Naive thymus-derived CD4-positive, alpha-beta T cell (primary cell): Measurements from ENCODE around the gene TOR4A. TPM values are rescaled to one million over a fixed set of nuclear protein-coding genes. Genes with fewer than 3 reads are reported as not detected.
"Not testable (repeated sequence)": the region's sequence is repeated elsewhere in the genome, so short reads cannot be mapped to it uniquely, and the experiment has no call there.

Experiments used
- ATAC-seq: fragments of 150-1000 bp; cut with Tn5 transposase; 2 replicates; pipeline ENCODE4 v1.10.0; 2021; ENCODE audit warnings: mild to moderate bottlenecking, moderate library complexity
- CTCF ChIA-PET: fragments of 350-600 bp; sonication (Branson Sonifier 250); formaldehyde crosslinking; loops from one replicate; lab custom pipeline; 2021; ENCODE audit warnings: antibody characterized with exemption; lab: Charles Lee
- POLR2A ChIA-PET: fragments of 350-600 bp; sonication (Branson Sonifier 250); formaldehyde crosslinking; loops from one replicate; lab custom pipeline; 2021; ENCODE audit warnings: antibody characterized with exemption, inconsistent platforms; lab: Charles Lee
- DNase-seq, 9 donors: peaks; one replicate each; pipeline versions ENCODE4 v3.0.0 to v3.0.0-alpha.2; 2020 to 2022; ENCODE audit warnings: mixed read lengths in 1 of 9
- H3K27ac ChIP-seq: one replicate; pipeline ENCODE4 v1.7.0; 2013; ENCODE audit warnings: mild to moderate bottlenecking, low read depth, low read length, moderate library complexity
- H3K27me3 ChIP-seq, 2 donors: one replicate each; pipeline ENCODE4 v1.7.0; 2013; ENCODE audit warnings: low read length in 2 of 2, mild to moderate bottlenecking in 2 of 2, moderate library complexity in 2 of 2; ENCODE audit not compliant: control insufficient read depth in 2 of 2, insufficient read depth in 2 of 2
- H3K36me3 ChIP-seq, 3 experiments: 1 replicate in 2 of 3; 2 replicates in 1 of 3; pipeline ENCODE4 v1.7.0; 2013; ENCODE audit warnings: low read length in 3 of 3, mild to moderate bottlenecking in 3 of 3, moderate library complexity in 1 of 3; ENCODE audit not compliant: insufficient read depth in 3 of 3, control insufficient read depth in 2 of 3
- H3K4me1 ChIP-seq, 2 donors: one replicate each; pipeline ENCODE4 v1.7.0; 2013; ENCODE audit warnings: low read length in 2 of 2, mild to moderate bottlenecking in 2 of 2, moderate library complexity in 1 of 2; ENCODE audit not compliant: control insufficient read depth in 2 of 2, insufficient read depth in 2 of 2
- H3K4me3 ChIP-seq: 2 replicates; pipeline ENCODE4 v1.7.0; 2013; ENCODE audit warnings: mild to moderate bottlenecking, low read length
- H3K9me3 ChIP-seq, 3 experiments: 1 replicate in 2 of 3; 2 replicates in 1 of 3; pipeline ENCODE4 v1.7.0; 2013; ENCODE audit warnings: low read length in 3 of 3; ENCODE audit not compliant: control insufficient read depth in 2 of 3
- H3K27ac Mint-ChIP-seq, 9 donors: one replicate each; pipeline ENCODE4 v1.8.0; 2020 to 2022; ENCODE audit warnings: mixed read lengths in 9 of 9, mild to moderate bottlenecking in 8 of 9, moderate library complexity in 5 of 9, inconsistent platforms in 2 of 9
- H3K27me3 Mint-ChIP-seq, 5 donors: one replicate each; pipeline ENCODE4 v1.8.0; 2021 to 2022; ENCODE audit warnings: mixed read lengths in 5 of 5, mild to moderate bottlenecking in 1 of 5
- H3K36me3 Mint-ChIP-seq, 5 donors: one replicate each; pipeline ENCODE4 v1.8.0; 2020 to 2022; ENCODE audit warnings: mixed read lengths in 5 of 5, mild to moderate bottlenecking in 3 of 5, inconsistent platforms in 1 of 5
- H3K4me1 Mint-ChIP-seq, 7 donors: one replicate each; pipeline ENCODE4 v1.8.0; 2020 to 2022; ENCODE audit warnings: mixed read lengths in 7 of 7, mild to moderate bottlenecking in 3 of 7, inconsistent platforms in 1 of 7
- H3K4me3 Mint-ChIP-seq, 10 donors: one replicate each; pipeline ENCODE4 v1.8.0; 2020 to 2022; ENCODE audit warnings: mild to moderate bottlenecking in 10 of 10, mixed read lengths in 10 of 10, moderate library complexity in 6 of 10, inconsistent platforms in 2 of 10
- H3K9me3 Mint-ChIP-seq, 11 donors: one replicate each; pipeline ENCODE4 v1.8.0; 2020 to 2022; ENCODE audit warnings: mixed read lengths in 11 of 11, mild to moderate bottlenecking in 4 of 11, inconsistent platforms in 1 of 11, moderate library complexity in 1 of 11
- intact Hi-C, 2 donors: fragments of 100-400 bp; cut with micrococcal nuclease; formaldehyde crosslinking; loops; one replicate each; pipeline ENCODE4 v1.15.1; 2023
- polyA plus RNA-seq, 2 donors: library from polyadenylated mRNA; unstranded; fragments of 300-500 nt; fragmentation: Illumina TruSeq; gene quantifications; one replicate each; pipeline ENCODE4 v1.2.3, GENCODE V29; 2021
- total RNA-seq, 6 experiments: library from RNA in 5 of 6; stranded (reverse) in 5 of 6; gene quantifications; 1 replicate in 5 of 6; 2 replicates in 1 of 6; pipeline ENCODE4 v1.2.3 and lab custom pipeline; 2021 to 2026

TOR4A gene
- total and polyA plus RNA-seq, 7 experiments from 2014 or later = 0.07 to 16.6 (median 1.7) TPM; not detected in 1

- ChIA-PET CTCF (interaction anchor here (0.6 to 1.3 kb wide), 4 partner anchors 13 to 203 kb away, joined by 3 to 5 read pairs (median 4); no protein-coding TSS in a partner anchor), POLR2A (interaction anchor here (0.8 to 10.7 kb wide), 23 partner anchors 12 to 708 kb away, joined by 3 to 168 read pairs (median 4); partner anchors contain the start of genes ANAPC2, CYSRT1, DPP7 and MAN1B1)
- ATAC-seq (peak; percentile 23), DNase-seq (peak in 4 of 9 donors; percentile 29 to 80 (median 54))
- intact Hi-C loops = loop anchor here (1.0 to 5.0 kb wide), 16 partner anchors 14 to 829 kb away; partner anchors contain the start of genes ANAPC2 (in 2 of the 2), MAN1B1 (in 2 of the 2), NDOR1 (in 2 of the 2) and NELFB (in 2 of the 2)
- H3K36me3 Mint-ChIP-seq = peaks cover 0 to 14% (median 4%) of the 10 kb centered on the region in 5 donors
- peaks cover 12 to 35% (median 21%) of the 10 kb centered on the region in 7 donors for H3K4me1 Mint-ChIP-seq
- Histone ChIP-seq H3K36me3 (peaks cover 0 to 19% (median 9%) of the 10 kb centered on the region in 3 experiments), H3K27me3 (no peaks in the 10 kb centered on the region), H3K4me3 (peak overlapping the region; percentile 57), H3K9me3 (no peaks in the 10 kb centered on the region), H3K27ac (peak overlapping the region; percentile 63), H3K4me1 (peaks cover 15 to 16% of the 10 kb centered on the region in 2 donors)
- peaks cover 0 to 9% (median 0%) of the 10 kb centered on the region in 11 donors for H3K9me3 Mint-ChIP-seq
- peak overlapping the region; percentile 83 to 94 (median 86) for H3K4me3 Mint-ChIP-seq
- H3K27ac Mint-ChIP-seq = peak overlapping the region in 8 of 9 donors; percentile 12 to 94 (median 82)
- H3K27me3 Mint-ChIP-seq = peaks cover 0 to 4% (median 0%) of the 10 kb centered on the region in 5 donors
These were observed 35.8 kb upstream of the TOR4A start for GRCh38 chr9:137241490-137242268.

- Mint-ChIP-seq H3K4me1 (peaks cover 12 to 35% (median 21%) of the 10 kb centered on the region in 7 donors), H3K36me3 (peaks cover 0 to 14% (median 4%) of the 10 kb centered on the region in 5 donors), H3K9me3 (peaks cover 0 to 9% (median 0%) of the 10 kb centered on the region in 11 donors), H3K27me3 (peaks cover 0 to 4% (median 0%) of the 10 kb centered on the region in 5 donors), H3K27ac (peak overlapping the region; percentile 30 to 85 (median 65)), H3K4me3 (peak overlapping the region; percentile 65 to 89 (median 84))
- DNase-seq (no peak), ATAC-seq (no peak)
- H3K27ac ChIP-seq = peak overlapping the region; percentile 63
- no peaks in the 10 kb centered on the region for H3K9me3 ChIP-seq
- H3K4me3 ChIP-seq = peak overlapping the region; percentile 57
- no peaks in the 10 kb centered on the region for H3K27me3 ChIP-seq
- intact Hi-C loops = loop anchor here in 1 of 2 donors (5.0 kb wide), 1 partner anchor 830 kb away; the partner anchor contains the start of genes ENTR1 and PMPCA
- peaks cover 11 to 15% of the 10 kb centered on the region in 2 donors for H3K4me1 ChIP-seq
- CTCF ChIA-PET = interaction anchor here (0.6 to 1.1 kb wide), 3 partner anchors 12 to 314 kb away, joined by 3 to 5 read pairs (median 3); no protein-coding TSS in a partner anchor
- POLR2A ChIA-PET = interaction anchor here (0.9 to 10.7 kb wide), 7 partner anchors 11 to 156 kb away, joined by 3 to 168 read pairs (median 4); partner anchors contain the start of genes CYSRT1, DPP7, MAN1B1 and NELFB
- peaks cover 0 to 19% (median 9%) of the 10 kb centered on the region in 3 experiments for H3K36me3 ChIP-seq
These were observed 35.0 kb upstream of the TOR4A start for GRCh38 chr9:137242269-137243203.

- H3K9me3 ChIP-seq, H3K27me3 Mint-ChIP-seq, ATAC-seq, H3K27ac ChIP-seq, H3K27me3 ChIP-seq, H3K4me3 ChIP-seq, H3K9me3 Mint-ChIP-seq, DNase-seq: not testable (repeated sequence)
- peak overlapping the region in 1 of 9 donors; percentile 82 for H3K27ac Mint-ChIP-seq
- POLR2A ChIA-PET = interaction anchor here (0.9 to 10.7 kb wide), 4 partner anchors 10 to 156 kb away, joined by 4 to 168 read pairs (median 18); partner anchors contain the start of genes DPP7, MAN1B1, NELFB and STPG3
- H3K4me1 ChIP-seq = peaks cover 11 to 15% of the 10 kb centered on the region in 2 donors
- peak overlapping the region in 5 of 10 donors; percentile 32 to 88 (median 84) for H3K4me3 Mint-ChIP-seq
- intact Hi-C loops = loop anchor here in 1 of 2 donors (5.0 kb wide), 1 partner anchor 831 kb away; the partner anchor contains the start of genes ENTR1 and PMPCA
- H3K4me1 Mint-ChIP-seq = peaks cover 12 to 34% (median 20%) of the 10 kb centered on the region in 7 donors
- peaks cover 0 to 14% (median 4%) of the 10 kb centered on the region in 5 donors for H3K36me3 Mint-ChIP-seq
- peaks cover 0 to 19% (median 9%) of the 10 kb centered on the region in 3 experiments for H3K36me3 ChIP-seq
- CTCF ChIA-PET = interaction anchor here (0.6 kb wide), 1 partner anchor 313 kb away, joined by 3 read pairs; no protein-coding TSS in a partner anchor
These were observed 34.3 kb upstream of the TOR4A start for GRCh38 chr9:137243266-137243625.

GRCh38 chr9:137243626-137244485 is 33.7 kb upstream of the TOR4A start:
- H3K36me3 Mint-ChIP-seq = peaks cover 0 to 14% (median 4%) of the 10 kb centered on the region in 5 donors
- peaks cover 0 to 4% (median 0%) of the 10 kb centered on the region in 5 donors for H3K27me3 Mint-ChIP-seq
- intact Hi-C loops = loop anchor here in 1 of 2 donors (5.0 kb wide), 1 partner anchor 832 kb away; the partner anchor contains the start of genes ENTR1 and PMPCA
- Histone ChIP-seq H3K4me1 (peaks cover 11 to 14% of the 10 kb centered on the region in 2 donors), H3K36me3 (peaks cover 0 to 19% (median 9%) of the 10 kb centered on the region in 3 experiments), H3K27ac (no peak overlapping the region), H3K4me3 (no peak overlapping the region), H3K9me3 (no peaks in the 10 kb centered on the region), H3K27me3 (no peaks in the 10 kb centered on the region)
- H3K4me1 Mint-ChIP-seq = peaks cover 10 to 32% (median 18%) of the 10 kb centered on the region in 7 donors
- peak overlapping the region in 2 of 9 donors; percentile 14 to 49 for H3K27ac Mint-ChIP-seq
- H3K9me3 Mint-ChIP-seq = peaks cover 0 to 9% (median 0%) of the 10 kb centered on the region in 11 donors
- ATAC-seq (no peak), DNase-seq (no peak)
- CTCF ChIA-PET = no interaction called here
- H3K4me3 Mint-ChIP-seq = peak overlapping the region in 4 of 10 donors; percentile 5 to 88 (median 22)
- POLR2A ChIA-PET = interaction anchor here (0.9 to 10.7 kb wide), 3 partner anchors 9 to 157 kb away, joined by 4 to 168 read pairs (median 30); partner anchors contain the start of genes MAN1B1, NELFB and STPG3
